HEK293T (cell line): ENCODE data around the gene ABHD17A.

ENCODE experiments used
- BHLHE40 ChIP-seq: fragments of 450-650 bp; IDR thresholded peaks from 2 replicates; pipeline ENCODE4 v1.6.1; 2016; ENCODE audit warnings: mild to moderate bottlenecking, moderate library complexity, borderline replicate concordance
- ELF4 ChIP-seq: fragments of 450-650 bp; IDR thresholded peaks from 2 replicates; pipeline ENCODE4 v1.6.1; 2017; ENCODE audit warnings: antibody characterized with exemption
- FOXM1 ChIP-seq: fragments of 450-650 bp; IDR thresholded peaks from 2 replicates; pipeline ENCODE4 v1.6.1; 2017; ENCODE audit warnings: mild to moderate bottlenecking, borderline replicate concordance
- HDGF ChIP-seq: fragments of 450-650 bp; IDR thresholded peaks from 2 replicates; pipeline ENCODE4 v1.6.1; 2017; ENCODE audit warnings: antibody characterized with exemption, borderline replicate concordance
- L3MBTL2 ChIP-seq: fragments of 450-650 bp; conservative IDR thresholded peaks from 2 replicates; pipeline ENCODE4 v1.6.1; 2016; ENCODE audit warnings: mild to moderate bottlenecking
- SP1 ChIP-seq: fragments of 450-650 bp; IDR thresholded peaks from 2 replicates; pipeline ENCODE4 v1.6.1; 2017
- SUZ12 ChIP-seq: fragments of 450-650 bp; IDR thresholded peaks from 2 replicates; pipeline ENCODE4 v1.6.1; 2016; ENCODE audit warnings: mild to moderate bottlenecking
- ZNF384 ChIP-seq: fragments of 450-650 bp; IDR thresholded peaks from 2 replicates; pipeline ENCODE4 v1.6.1; 2016

- TF ChIP-seq L3MBTL2, result no peak
- TF ChIP-seq ZNF384, result no peak
- no peak for TF ChIP-seq FOXM1
- TF ChIP-seq HDGF, result no peak
- no peak for TF ChIP-seq SUZ12
- no peak for TF ChIP-seq BHLHE40
- no peak for TF ChIP-seq ELF4
- TF ChIP-seq SP1, result no peak
These were observed 22.6 kb downstream of the ABHD17A start for GRCh38 chr19:1862424-1863327.
